A549 (cell line): Measurements from ENCODE around the gene LLGL2.

Experiments used
- CBX2 ChIP-seq: fragments of 200-600 bp; sonication (generic); IDR thresholded peaks from 2 replicates; pipeline ENCODE4 v1.6.1; 2016; ENCODE audit warnings: low read depth, mild to moderate bottlenecking, borderline replicate concordance
- CBX8 ChIP-seq: fragments of 200-600 bp; sonication (generic); IDR thresholded peaks from 2 replicates; pipeline ENCODE4 v1.6.1; 2016
- FOXS1 ChIP-seq: fragments of 250-450 bp; sonication (Bioruptor Pico); IDR thresholded peaks from 2 replicates; pipeline ENCODE4 v1.5.0; 2020; ENCODE audit warnings: mild to moderate bottlenecking, moderate library complexity
- JUN ChIP-seq, 2 experiments: fragments of >200 bp; sonication (Bioruptor Twin); formaldehyde crosslinking; IDR thresholded peaks; 2 replicates in 1 of 2; 3 replicates in 1 of 2; pipeline ENCODE4 v1.6.1; 2016 to 2017
- PBX3 ChIP-seq: IDR thresholded peaks from 2 replicates; pipeline ENCODE4 v1.6.1; 2012
- TP53 ChIP-seq: fragments of 250-450 bp; sonication (Bioruptor Pico); IDR thresholded peaks from 2 replicates; pipeline ENCODE4 v1.5.0; 2021; ENCODE audit warnings: mild to moderate bottlenecking, moderate library complexity
- TF ChIP-seq, protein P1 (sequence below): fragments of >200 bp; sonication (Bioruptor Twin); formaldehyde crosslinking; IDR thresholded peaks from 3 replicates; pipeline ENCODE4 v1.5.1; 2016

GRCh38 chr17:75515496-75516254, 9.8 kb upstream of the LLGL2 start, which contains the start of gene CASKIN2:
- TF ChIP-seq, protein P1, sequence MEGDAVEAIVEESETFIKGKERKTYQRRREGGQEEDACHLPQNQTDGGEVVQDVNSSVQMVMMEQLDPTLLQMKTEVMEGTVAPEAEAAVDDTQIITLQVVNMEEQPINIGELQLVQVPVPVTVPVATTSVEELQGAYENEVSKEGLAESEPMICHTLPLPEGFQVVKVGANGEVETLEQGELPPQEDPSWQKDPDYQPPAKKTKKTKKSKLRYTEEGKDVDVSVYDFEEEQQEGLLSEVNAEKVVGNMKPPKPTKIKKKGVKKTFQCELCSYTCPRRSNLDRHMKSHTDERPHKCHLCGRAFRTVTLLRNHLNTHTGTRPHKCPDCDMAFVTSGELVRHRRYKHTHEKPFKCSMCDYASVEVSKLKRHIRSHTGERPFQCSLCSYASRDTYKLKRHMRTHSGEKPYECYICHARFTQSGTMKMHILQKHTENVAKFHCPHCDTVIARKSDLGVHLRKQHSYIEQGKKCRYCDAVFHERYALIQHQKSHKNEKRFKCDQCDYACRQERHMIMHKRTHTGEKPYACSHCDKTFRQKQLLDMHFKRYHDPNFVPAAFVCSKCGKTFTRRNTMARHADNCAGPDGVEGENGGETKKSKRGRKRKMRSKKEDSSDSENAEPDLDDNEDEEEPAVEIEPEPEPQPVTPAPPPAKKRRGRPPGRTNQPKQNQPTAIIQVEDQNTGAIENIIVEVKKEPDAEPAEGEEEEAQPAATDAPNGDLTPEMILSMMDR, result peak; percentile 100
- peak; percentile 91 for TF ChIP-seq PBX3
- no peak for TF ChIP-seq CBX8
- peak; percentile 89 for TF ChIP-seq FOXS1
- no peak; the same call in 1 of the 2 replicates for TF ChIP-seq TP53 (CRISPR knock-in tag)
- TF ChIP-seq JUN (IDR thresholded peaks at IDR 0.05), result no peak
- no peak for TF ChIP-seq CBX2
